Neural progenitor cell (in vitro differentiated cells): ENCODE data around the gene EPX.

ENCODE experiments used
- CTCF ChIP-seq: fragments of 200-600 bp; sonication (generic); IDR thresholded peaks from 2 replicates; pipeline ENCODE4 v1.5.1; 2017; ENCODE audit warnings: antibody characterized with exemption, mild to moderate bottlenecking
- EZH2phosphoT487 ChIP-seq: fragments of 200-600 bp; sonication (generic); IDR thresholded peaks from 2 replicates; pipeline ENCODE4 v1.6.1; 2017; ENCODE audit warnings: antibody characterized with exemption

GRCh38 chr17:58184308-58184985 lies 8.1 kb upstream of the EPX start:
- TF ChIP-seq EZH2phosphoT487 (no peak), CTCF (no peak)
